NCI-H1092 treated with DMSO at 0.1 percent for 48 hours (cell line): ENCODE results near the gene SNX6.
"Not testable (repeated sequence)": the region's sequence is repeated elsewhere in the genome, so short reads cannot be mapped to it uniquely, and the experiment has no call there.

Experiments
- DNase-seq: peaks from one replicate; lab custom pipeline; 2025; lab: John Stamatoyannopoulos, UW

The SNX6 gene

DNA sequence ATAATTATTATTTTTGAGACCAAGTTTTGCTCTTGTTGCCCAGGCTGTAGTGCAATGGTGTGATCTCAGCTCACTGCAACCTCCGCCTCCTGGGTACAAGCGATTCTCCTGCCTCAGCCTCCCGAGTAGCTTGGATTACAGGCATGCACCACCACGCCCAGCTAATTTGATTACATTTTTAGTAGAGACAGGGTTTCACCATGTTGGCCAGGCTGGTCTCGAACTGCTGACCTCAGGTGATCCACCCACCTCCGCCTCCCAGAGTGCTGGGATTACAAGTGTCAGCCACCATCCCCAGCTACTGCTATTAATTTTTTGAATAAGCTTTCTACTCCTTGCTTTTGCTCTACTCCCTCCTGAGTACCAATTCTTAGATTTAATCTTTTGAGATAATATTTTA, 108.9 kb downstream of the SNX6 start:
- not testable (repeated sequence) for DNase-seq

DNA sequence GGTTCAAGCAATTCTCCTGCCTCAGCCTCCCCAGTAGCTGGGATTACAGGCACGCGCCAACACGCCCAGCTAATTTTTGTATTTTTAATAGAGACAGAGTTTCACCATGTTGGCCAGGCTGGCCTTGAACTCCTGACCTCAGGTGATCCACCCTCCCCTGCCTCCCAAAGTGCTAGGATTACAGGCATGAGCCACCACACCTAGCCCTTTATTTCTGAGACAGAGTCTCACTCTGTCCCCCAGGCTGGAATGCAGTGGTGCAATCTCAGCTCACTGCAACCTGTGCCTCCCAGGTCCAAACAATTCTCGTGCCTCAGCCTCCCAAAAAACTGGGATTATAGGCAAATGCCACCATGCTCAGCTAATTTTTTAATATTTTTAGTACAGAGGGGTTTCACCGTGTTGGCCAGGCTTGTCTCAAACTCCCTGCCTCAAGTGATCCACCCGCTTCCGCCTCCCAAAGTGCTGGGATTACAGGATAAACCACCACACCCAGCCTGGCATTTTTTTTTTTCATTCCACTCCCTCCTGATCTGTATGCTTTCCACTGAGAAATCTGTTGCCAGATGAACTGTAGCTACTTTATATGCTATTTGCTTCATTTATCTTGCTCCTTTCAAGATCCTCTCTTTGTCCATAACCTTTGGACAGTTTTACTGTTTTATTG, 109.5 kb downstream of the SNX6 start:
- DNase-seq: not testable (repeated sequence)
